A549 (cell line): ENCODE results near the gene ISG15.

Experiments
- JUN ChIP-seq, 2 experiments: fragments of >200 bp; sonication (Bioruptor Twin); formaldehyde crosslinking; IDR thresholded peaks; 2 replicates in 1 of 2; 3 replicates in 1 of 2; pipeline ENCODE4 v1.6.1; 2016 to 2017
- RFX5 ChIP-seq: fragments of 450-650 bp; IDR thresholded peaks from 2 replicates; pipeline ENCODE4 v1.7.1; 2014; ENCODE audit warnings: antibody characterized with exemption, mild to moderate bottlenecking, moderate library complexity

DNA sequence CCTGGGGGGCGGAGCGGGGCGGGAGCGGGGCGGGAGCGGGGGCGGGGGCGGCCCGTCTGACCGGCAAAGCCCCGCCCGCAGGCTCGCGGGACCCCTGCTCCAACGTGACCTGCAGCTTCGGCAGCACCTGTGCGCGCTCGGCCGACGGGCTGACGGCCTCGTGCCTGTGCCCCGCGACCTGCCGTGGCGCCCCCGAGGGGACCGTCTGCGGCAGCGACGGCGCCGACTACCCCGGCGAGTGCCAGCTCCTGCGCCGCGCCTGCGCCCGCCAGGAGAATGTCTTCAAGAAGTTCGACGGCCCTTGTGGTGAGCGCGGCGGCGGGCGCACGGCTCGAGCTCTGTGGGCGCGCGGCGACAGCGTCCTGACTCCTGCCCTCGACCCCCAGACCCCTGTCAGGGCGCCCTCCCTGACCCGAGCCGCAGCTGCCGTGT, 27.8 kb downstream of the ISG15 start:
- TF ChIP-seq RFX5 (no peak), JUN (IDR thresholded peaks at IDR 0.05) (no peak)
